Colonic mucosa (tissue), 4 donors: ENCODE results near the gene ACOX3. TPM values are rescaled to one million over a fixed set of nuclear protein-coding genes. Genes with fewer than 3 reads are reported as not detected.
A peak's percentile ranks its signal among the peaks of the same experiment; 100 is the strongest.

Experiments
- DNase-seq: peaks from one replicate; pipeline ENCODE4 v3.0.0-alpha.2; 2020
- H3K27ac ChIP-seq: fragments of 200-600 bp; one replicate; pipeline ENCODE4 v1.8.0; 2021
- H3K27me3 ChIP-seq: fragments of 200-600 bp; one replicate; pipeline ENCODE4 v1.8.0; 2021
- H3K36me3 ChIP-seq: fragments of 200-600 bp; one replicate; pipeline ENCODE4 v1.8.0; 2021
- H3K4me1 ChIP-seq: fragments of 200-600 bp; one replicate; pipeline ENCODE4 v1.8.0; 2021; ENCODE audit warnings: mild to moderate bottlenecking
- H3K4me3 ChIP-seq: fragments of 200-600 bp; one replicate; pipeline ENCODE4 v1.8.0; 2021
- H3K9ac ChIP-seq, 2 donors: one replicate each; pipeline ENCODE4 v1.7.0; 2013; ENCODE audit warnings: control low read depth in 2 of 2, low read depth in 2 of 2, low read length in 2 of 2
- H3K9me3 ChIP-seq: fragments of 200-600 bp; one replicate; pipeline ENCODE4 v1.8.0; 2021
- intact Hi-C: fragments of 100-400 bp; cut with DNase I; formaldehyde crosslinking; loops from one replicate; pipeline ENCODE4 v1.14.1; 2022
- total RNA-seq, 2 donors: library from RNA; stranded (reverse); fragmentation: NEBNext Ultra II Directional in 1 of 2; extraction: Animal tissue kit (Norgen Biotek cat#: 25700) in 1 of 2; gene quantifications; one replicate each; pipeline ENCODE4 v1.2.1, GENCODE V29; 2021
- TF ChIP-seq, protein P1 (sequence below): fragments of 200-600 bp; IDR thresholded peaks from one replicate; pipeline ENCODE4 v1.8.0; 2022; ENCODE audit warnings: antibody characterized with exemption, mild to moderate bottlenecking
- donor health status: healthy.
- donor health status: DM: no; HTN: no; CAD: no.
- donor health status: DM: no; HTN: no; CAD: no.

The ACOX3 gene
- total RNA-seq, 2 donors from 2014 or later = 19.9 to 26.1 TPM

DNA sequence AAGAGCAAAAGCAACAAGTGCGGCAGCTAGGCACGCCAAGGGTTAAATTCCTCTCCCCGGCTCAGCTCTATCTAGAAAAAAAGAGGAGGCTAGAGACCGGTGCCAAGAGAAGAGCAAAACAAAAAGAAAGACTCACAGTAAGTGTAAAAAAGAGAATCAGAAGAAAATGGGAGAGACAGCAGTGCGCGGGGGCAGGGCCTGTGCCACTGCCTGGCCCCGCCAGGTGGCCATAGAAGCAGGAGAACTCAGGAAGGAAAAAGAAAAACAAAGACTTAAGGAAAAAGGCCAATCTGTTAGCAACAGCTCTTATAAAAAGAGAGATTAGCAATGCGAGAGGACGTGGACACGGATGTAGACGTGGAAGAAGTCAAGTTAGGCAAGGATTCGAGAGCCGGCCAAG is 3.2 kb downstream of the ACOX3 start:
- Histone ChIP-seq H3K27me3 (no peaks in the 10 kb centered on the region), H3K36me3 (no peaks in the 10 kb centered on the region), H3K4me1 (peaks cover 9% of the 10 kb centered on the region), H3K9me3 (no peaks in the 10 kb centered on the region), H3K27ac (peak overlapping the region; percentile 24), H3K9ac (peak overlapping the region in 1 of 2 donors; percentile 26), H3K4me3 (no peak overlapping the region)
- DNase-seq = no peak
- TF ChIP-seq, protein P1, sequence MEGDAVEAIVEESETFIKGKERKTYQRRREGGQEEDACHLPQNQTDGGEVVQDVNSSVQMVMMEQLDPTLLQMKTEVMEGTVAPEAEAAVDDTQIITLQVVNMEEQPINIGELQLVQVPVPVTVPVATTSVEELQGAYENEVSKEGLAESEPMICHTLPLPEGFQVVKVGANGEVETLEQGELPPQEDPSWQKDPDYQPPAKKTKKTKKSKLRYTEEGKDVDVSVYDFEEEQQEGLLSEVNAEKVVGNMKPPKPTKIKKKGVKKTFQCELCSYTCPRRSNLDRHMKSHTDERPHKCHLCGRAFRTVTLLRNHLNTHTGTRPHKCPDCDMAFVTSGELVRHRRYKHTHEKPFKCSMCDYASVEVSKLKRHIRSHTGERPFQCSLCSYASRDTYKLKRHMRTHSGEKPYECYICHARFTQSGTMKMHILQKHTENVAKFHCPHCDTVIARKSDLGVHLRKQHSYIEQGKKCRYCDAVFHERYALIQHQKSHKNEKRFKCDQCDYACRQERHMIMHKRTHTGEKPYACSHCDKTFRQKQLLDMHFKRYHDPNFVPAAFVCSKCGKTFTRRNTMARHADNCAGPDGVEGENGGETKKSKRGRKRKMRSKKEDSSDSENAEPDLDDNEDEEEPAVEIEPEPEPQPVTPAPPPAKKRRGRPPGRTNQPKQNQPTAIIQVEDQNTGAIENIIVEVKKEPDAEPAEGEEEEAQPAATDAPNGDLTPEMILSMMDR = no peak
- intact Hi-C loops = no loop called here

DNA sequence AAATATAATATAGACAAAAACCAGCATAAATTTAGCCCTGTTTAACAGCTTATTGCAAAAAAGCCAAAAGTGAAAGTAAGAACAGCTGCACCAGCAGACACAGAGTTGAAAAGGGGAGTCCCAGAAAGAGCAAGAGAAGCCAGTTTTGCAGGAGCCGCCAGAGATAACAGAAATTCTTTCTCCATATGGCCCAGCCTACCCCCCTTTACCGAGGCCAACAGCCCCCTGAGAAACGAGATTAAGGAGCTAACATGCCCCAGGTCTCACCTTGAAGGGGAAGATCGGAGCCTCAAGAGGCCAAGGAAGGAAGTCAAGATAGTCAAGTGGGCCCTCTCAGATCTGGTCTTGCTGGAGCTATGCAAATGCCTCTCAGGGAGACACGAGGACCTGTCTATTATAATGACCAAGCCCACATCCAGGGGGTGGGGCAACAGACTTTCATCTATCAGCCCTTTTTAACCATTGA is 4.8 kb downstream of the ACOX3 start:
- Histone ChIP-seq H3K9ac (peak overlapping the region in 1 of 2 donors; percentile 53), H3K36me3 (no peaks in the 10 kb centered on the region), H3K4me1 (no peaks in the 10 kb centered on the region), H3K9me3 (no peaks in the 10 kb centered on the region), H3K27ac (peak overlapping the region; percentile 24), H3K4me3 (peak overlapping the region; percentile 12), H3K27me3 (no peaks in the 10 kb centered on the region)
- TF ChIP-seq, protein P1 = no peak
- no peak for DNase-seq
- intact Hi-C loops = no loop called here

DNA sequence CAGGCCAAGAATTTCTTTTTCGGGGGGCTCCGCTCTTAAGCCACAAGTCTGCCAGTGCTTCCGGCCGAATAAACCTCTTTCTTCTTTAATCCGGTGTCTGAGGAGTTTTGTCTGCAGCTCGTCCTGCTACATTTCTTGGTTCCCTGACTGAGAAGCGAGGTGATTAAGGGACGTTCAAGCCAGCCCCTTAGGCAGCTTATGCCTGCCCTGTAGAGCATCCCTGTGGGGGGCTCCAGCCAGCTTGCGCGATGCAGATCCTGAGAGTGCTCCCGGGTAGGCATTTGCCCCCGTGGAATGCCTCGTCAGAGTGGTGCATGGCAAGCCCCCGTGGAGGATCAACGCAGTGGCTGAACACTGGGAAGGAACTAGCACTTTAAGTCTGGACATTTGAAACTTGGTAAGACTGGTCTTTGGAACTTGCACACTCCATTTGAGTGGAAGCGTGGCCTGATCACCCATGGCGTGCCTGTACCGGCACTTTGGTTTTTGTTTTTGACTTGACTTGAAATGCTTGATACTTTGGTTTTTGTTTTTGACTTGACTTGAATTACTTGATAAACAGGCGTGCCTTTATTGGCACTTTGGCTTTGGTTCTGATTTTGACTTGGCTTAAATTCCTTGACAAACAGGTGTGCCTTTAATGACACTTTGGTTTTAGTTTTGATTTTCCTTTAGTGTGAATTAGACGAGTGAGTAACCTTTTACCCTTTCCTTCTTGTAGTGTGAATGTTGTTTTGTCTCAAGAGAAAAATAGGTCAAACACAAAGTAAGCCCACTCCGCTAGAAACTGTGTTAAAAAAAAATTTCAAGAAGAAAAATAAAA is 6.1 kb downstream of the ACOX3 start:
- H3K4me1 ChIP-seq = no peaks in the 10 kb centered on the region
- H3K4me3 ChIP-seq = no peak overlapping the region
- no peaks in the 10 kb centered on the region for H3K27me3 ChIP-seq
- H3K27ac ChIP-seq = no peak overlapping the region
- TF ChIP-seq, protein P1 = no peak
- H3K9ac ChIP-seq = no peak overlapping the region
- no peaks in the 10 kb centered on the region for H3K9me3 ChIP-seq
- intact Hi-C loops = no loop called here
- no peak for DNase-seq
- no peaks in the 10 kb centered on the region for H3K36me3 ChIP-seq

DNA sequence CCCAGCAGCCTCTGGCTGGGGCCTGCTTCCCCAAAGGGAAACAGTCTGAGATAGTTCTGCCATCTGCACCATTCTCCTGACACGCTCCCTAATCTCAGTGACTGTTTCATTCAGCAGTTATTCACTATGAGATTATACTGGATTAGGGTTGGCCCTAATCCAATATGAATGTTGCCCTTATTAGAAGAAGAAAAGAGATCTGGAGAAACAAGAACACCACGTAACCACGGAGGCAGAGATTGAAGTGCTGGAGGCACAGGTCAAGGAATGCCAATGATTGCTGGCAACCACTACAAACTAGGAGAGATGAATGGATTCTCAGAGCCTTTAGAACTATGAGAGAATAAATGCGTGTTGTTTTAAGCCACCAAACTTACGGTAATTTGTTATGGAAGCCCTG is 7.4 kb downstream of the ACOX3 start:
- H3K27ac ChIP-seq = no peak overlapping the region
- H3K9ac ChIP-seq = no peak overlapping the region
- no peaks in the 10 kb centered on the region for H3K36me3 ChIP-seq

DNA sequence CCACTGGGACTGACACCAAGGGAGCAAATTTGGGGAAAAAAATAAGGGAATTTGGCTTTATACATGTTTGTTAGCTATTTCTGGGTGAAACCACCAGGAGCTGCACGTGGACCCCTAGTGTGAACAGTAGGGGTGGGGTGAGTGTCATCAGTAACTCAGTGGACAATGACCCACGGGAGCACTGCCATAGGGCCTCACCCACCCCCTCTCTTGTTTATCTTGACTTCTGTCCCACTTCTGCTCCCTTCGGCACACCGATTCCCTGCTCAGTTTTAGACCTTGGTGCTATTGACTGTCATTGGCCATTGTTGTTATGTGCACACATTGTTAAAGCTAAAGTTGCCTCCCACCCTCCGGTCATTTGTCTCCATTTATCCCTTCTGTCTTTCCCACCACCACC is 9.0 kb downstream of the ACOX3 start:
- Histone ChIP-seq H3K9ac (no peak overlapping the region), H3K4me3 (no peak overlapping the region), H3K36me3 (no peaks in the 10 kb centered on the region), H3K4me1 (peaks cover 4% of the 10 kb centered on the region), H3K27me3 (no peaks in the 10 kb centered on the region), H3K9me3 (no peaks in the 10 kb centered on the region), H3K27ac (no peak overlapping the region)
- intact Hi-C loops = no loop called here
- DNase-seq = no peak
- TF ChIP-seq, protein P1 = no peak

More for the DNA sequence above, 7.4 kb downstream of the ACOX3 start:
- H3K4me1 ChIP-seq = peaks cover 4% of the 10 kb centered on the region
- no peak overlapping the region for H3K4me3 ChIP-seq
- no peak for DNase-seq
- intact Hi-C loops = no loop called here
- no peaks in the 10 kb centered on the region for H3K9me3 ChIP-seq
- H3K27me3 ChIP-seq = no peaks in the 10 kb centered on the region
- TF ChIP-seq, protein P1 = no peak
